Measurements from ENCODE around the gene PLEKHA4.

DNA sequence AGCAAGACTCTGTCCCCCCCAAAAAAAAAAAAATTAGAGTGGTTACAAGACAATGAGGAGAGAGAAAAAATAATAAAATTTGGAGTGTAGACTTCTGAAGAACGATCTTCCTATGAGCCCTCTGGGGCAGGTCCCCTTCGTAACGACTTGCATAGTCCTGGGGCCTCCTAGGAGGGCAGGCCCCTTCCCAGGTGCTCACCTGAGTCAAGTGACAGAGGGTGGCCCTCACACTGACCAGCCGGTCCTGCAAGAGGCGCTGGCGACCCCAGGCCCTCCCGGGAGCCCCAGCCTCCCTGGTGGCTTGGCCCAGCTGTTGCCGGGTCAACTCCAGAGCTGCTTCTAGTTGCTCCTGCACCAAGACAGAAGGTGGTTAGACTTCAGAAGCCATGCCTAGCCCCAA, 14.9 kb downstream of the PLEKHA4 start:
- TF ChIP-seq, protein P1, sequence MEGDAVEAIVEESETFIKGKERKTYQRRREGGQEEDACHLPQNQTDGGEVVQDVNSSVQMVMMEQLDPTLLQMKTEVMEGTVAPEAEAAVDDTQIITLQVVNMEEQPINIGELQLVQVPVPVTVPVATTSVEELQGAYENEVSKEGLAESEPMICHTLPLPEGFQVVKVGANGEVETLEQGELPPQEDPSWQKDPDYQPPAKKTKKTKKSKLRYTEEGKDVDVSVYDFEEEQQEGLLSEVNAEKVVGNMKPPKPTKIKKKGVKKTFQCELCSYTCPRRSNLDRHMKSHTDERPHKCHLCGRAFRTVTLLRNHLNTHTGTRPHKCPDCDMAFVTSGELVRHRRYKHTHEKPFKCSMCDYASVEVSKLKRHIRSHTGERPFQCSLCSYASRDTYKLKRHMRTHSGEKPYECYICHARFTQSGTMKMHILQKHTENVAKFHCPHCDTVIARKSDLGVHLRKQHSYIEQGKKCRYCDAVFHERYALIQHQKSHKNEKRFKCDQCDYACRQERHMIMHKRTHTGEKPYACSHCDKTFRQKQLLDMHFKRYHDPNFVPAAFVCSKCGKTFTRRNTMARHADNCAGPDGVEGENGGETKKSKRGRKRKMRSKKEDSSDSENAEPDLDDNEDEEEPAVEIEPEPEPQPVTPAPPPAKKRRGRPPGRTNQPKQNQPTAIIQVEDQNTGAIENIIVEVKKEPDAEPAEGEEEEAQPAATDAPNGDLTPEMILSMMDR (IDR thresholded peaks at IDR 0.05): no peak
- TF ChIP-seq POLR2AphosphoS5 (IDR thresholded peaks at IDR 0.05) (no peak), POLR2A (IDR thresholded peaks at IDR 0.05) (no peak)
